GM12865 (cell line): ENCODE results near the gene GRID2IP.
A peak's percentile ranks its signal among the peaks of the same experiment; 100 is the strongest.

Source experiments
- DNase-seq: peaks from one replicate; pipeline ENCODE4 v3.0.0; 2010; ENCODE audit warnings: low read depth
- H3K4me3 ChIP-seq: 2 replicates; pipeline ENCODE4 v1.5.1; 2011; ENCODE audit warnings: mild to moderate bottlenecking, low read depth, low read length, control low read depth
- CTCF ChIP-seq: IDR thresholded peaks from 2 replicates; pipeline ENCODE4 v1.5.1; 2011; ENCODE audit warnings: low read length, control low read depth, low read depth, inconsistent platforms; ENCODE audit not compliant: insufficient read depth; ENCODE audit errors: missing control alignments

GRID2IP gene

GRCh38 chr7:6510476-6511133 is 40.7 kb downstream of the GRID2IP start:
- H3K4me3 ChIP-seq, result no peak overlapping the region
- no peak for TF ChIP-seq CTCF
- no peak for DNase-seq

DNA sequence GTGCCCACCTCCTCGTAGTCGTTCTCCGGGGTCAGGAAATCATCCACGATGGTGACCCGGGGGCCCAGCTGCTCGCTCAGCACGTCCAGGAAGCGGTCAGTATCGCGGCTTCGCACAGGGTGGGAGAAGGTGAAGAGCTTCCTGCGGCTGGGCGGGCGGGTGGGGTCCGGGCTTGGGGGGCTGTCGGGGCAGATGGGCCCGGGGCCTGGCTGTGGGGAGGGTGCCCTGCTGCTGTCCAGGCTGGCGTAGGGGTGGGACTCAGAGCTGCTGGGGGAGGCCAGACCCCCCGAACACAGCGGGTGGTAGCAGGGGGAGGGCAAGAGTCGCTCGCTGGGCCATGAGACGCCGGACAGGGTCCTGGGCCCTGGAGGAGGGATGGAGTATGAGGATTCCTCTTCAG is 42.3 kb downstream of the GRID2IP start:
- no peak overlapping the region for H3K4me3 ChIP-seq
- no peak for DNase-seq
- TF ChIP-seq CTCF, result no peak

DNA sequence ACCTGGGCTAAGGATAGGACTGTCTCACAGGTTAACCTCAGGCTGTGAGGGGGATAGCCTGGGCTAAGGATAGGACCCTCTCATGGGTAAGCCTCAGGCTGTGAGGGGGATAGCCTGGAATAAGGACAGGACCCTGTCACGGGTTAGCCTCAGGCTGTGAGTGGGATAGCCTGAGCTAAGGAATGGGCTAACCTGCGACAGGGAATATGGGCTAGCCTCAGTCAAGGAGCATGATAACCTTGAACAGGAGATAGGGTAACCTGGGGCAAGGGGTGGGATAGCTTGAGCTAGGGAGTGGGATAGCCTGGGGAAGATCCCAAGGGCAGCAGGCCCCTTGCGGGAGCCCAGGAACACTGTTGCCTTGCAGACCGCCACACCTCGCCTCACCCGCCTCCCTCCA is 42.7 kb downstream of the GRID2IP start:
- TF ChIP-seq CTCF, result no peak
- no peak overlapping the region for H3K4me3 ChIP-seq
- DNase-seq, result no peak

- DNase-seq, result no peak
- TF ChIP-seq CTCF, result no peak
- H3K4me3 ChIP-seq, result no peak overlapping the region
Observed at GRCh38 chr7:6507906-6508305, 43.4 kb downstream of the GRID2IP start.

- H3K4me3 ChIP-seq, result no peak overlapping the region
- no peak for TF ChIP-seq CTCF
- DNase-seq, result no peak
Observed at GRCh38 chr7:6505685-6506559, 45.3 kb downstream of the GRID2IP start.

DNA sequence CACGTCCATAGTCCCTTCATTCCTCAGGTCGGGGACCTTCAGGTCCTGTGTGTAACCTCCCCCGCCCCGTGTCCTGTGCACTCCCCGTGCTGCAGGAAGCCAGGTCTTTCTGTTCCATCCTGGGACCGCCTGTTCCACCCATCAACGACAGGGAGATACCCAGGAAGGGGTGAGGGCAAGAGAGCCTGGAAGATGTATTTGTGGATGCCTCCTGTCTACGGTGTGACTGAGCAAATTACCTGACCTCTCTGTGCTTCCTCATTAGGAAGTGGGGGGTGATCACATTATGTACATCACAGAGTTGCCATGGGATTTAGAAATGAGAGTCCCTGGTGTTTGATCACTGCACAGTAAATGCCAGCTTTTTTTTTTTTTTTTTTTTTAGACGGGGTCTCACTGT is 46.3 kb downstream of the GRID2IP start:
- no peak for TF ChIP-seq CTCF
- DNase-seq, result no peak
- peak overlapping the region; percentile 83 for H3K4me3 ChIP-seq

- no peak for DNase-seq
- no peak overlapping the region for H3K4me3 ChIP-seq
- TF ChIP-seq CTCF, result no peak
Observed at GRCh38 chr7:6502886-6503285, 48.4 kb downstream of the GRID2IP start.
